Activated CD8-positive, alpha-beta memory T cell treated with anti-CD3 and anti-CD28 coated beads for 36 hours (primary cell): Measurements from ENCODE around the gene EBPL. TPM values are rescaled to one million over a fixed set of nuclear protein-coding genes. Genes with fewer than 3 reads are reported as not detected.
"Not testable (repeated sequence)": the region's sequence is repeated elsewhere in the genome, so short reads cannot be mapped to it uniquely, and the experiment has no call there.

Source experiments
- CTCF ChIA-PET: fragments of 350-600 bp; sonication (Branson Sonifier 250); formaldehyde crosslinking; loops from one replicate; lab custom pipeline; 2021; ENCODE audit warnings: antibody characterized with exemption; lab: Charles Lee
- POLR2A ChIA-PET: fragments of 350-600 bp; sonication (Branson Sonifier 250); formaldehyde crosslinking; loops from one replicate; lab custom pipeline; 2021; ENCODE audit warnings: antibody characterized with exemption; lab: Charles Lee
- total RNA-seq, 2 experiments: library from RNA; stranded (reverse); gene quantifications; one replicate each; pipeline ENCODE4 v1.2.3, GENCODE V29; 2021

Gene EBPL
- total RNA-seq = 10 to 100 TPM; 53.0 to 57.3 TPM

- ChIA-PET CTCF (interaction anchor here (1.1 kb wide), 1 partner anchor 13 kb away, joined by 5 read pairs; no protein-coding TSS in a partner anchor), POLR2A (interaction anchor here (0.5 to 1.6 kb wide), 5 partner anchors 90 to 102 kb away, joined by 3 to 7 read pairs (median 4); partner anchors contain the start of gene KPNA3)
Observed at GRCh38 chr13:49690995-49691784, at the start of gene EBPL. EBPL (minus strand) TSS chr13:49691486; CDS start chr13:49691424, 62 bp downstream.

- ChIA-PET POLR2A (no interaction called here), CTCF (no interaction called here)
Observed at GRCh38 chr13:49740870-49741269, 49.6 kb upstream of the EBPL start.

DNA sequence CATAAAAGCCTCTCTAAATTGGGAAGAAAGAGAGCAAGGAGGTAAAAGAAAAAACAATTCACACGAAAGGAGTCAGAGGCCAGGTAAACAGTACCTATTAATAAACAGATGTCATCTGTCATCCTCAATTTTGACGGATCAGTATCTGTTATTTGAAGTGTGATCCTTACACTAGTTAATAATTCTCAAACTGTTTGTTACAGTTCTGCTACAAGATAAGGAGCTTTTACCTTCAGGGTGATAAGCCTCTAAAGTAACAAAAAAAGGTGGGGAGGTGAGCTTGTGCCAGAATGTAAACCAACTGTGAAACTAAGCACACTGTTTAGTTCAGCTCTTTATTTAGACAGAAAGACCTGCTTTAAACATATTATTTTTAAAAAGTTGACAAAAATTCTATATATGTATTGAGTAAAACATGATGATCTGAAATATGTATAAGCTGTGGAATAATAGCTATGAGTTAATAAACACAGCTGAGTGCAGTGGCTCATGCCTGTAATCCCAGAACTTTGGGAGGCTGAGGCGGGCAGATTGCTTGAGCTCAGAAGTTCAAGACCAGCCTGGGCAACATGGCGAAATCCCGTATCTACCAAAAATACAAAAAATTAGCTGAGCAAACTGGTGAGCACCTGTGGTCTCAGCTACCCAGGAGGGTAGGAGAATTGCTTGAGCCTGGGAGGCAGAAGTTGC lies 48.4 kb upstream of the EBPL start:
- CTCF ChIA-PET = no interaction called here
- POLR2A ChIA-PET = no interaction called here

DNA sequence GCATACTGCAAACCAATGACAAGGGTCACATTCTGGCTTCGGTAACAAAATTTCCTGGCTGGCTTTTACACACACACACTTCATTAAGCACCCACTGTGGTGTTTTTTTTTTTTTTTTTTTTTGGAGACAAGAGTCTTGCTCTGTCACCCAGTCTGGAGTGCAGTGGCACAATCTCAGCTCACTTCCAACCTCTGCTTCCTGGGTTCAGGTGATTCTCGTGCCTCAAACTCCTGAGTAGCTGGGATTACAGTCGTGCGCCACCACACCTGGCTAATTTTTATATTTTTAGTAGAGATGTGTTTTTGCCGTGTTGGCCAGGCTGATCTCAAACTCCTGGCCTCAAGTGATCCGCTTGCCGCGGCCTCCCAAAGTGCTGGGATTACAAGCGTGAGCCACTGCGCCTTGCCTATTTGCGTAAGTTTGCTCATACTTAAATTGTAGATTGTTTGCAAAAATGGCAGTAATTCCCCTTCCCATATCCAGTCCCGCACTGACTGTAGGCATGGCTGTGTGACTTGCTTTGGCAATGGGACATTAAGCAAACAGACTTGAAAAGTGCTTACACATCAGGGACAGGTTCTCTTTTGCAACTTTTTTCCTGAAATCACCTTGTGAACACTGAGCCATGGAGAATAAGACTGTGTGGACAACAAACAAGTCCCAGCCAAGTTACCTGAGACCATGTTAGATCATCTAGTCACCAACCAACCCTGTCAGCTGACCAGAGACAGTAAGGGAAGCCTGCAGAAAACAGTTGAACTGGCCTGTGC lies 42.1 kb upstream of the EBPL start:
- ChIA-PET CTCF (no interaction called here), POLR2A (no interaction called here)

GRCh38 chr13:49731766-49732165 lies 40.5 kb upstream of the EBPL start:
- ChIA-PET POLR2A (no interaction called here), CTCF (interaction anchor here (0.6 kb wide), 1 partner anchor 125 kb away, joined by 3 read pairs; no protein-coding TSS in a partner anchor)

- ChIA-PET CTCF (no interaction called here), POLR2A (no interaction called here)
Observed at GRCh38 chr13:49716615-49717014, 25.3 kb upstream of the EBPL start.

GRCh38 chr13:49714757-49715156 lies 23.5 kb upstream of the EBPL start:
- ChIA-PET POLR2A (no interaction called here), CTCF (no interaction called here)

- ChIA-PET CTCF (no interaction called here), POLR2A (no interaction called here)
Observed at GRCh38 chr13:49711218-49711863, 20.1 kb upstream of the EBPL start.

DNA sequence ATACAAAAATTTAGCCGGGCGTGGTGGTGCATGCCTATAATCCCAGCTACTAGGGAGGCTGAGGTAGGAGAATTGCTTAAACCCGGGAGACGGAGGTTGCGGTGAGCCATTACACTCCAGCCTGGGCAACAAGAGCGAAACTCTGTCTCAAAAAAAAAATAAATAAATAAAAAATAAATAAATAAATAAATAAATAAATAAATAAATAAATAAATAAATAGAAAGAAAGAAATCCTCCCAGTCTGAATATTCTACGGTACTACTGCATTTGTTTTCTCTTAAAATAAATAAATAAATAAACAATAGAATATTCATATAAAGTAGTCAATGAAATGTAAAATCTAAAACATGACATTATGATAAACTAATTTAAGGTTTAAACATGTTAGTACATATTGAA lies 13.0 kb upstream of the EBPL start:
- CTCF ChIA-PET, POLR2A ChIA-PET: not testable (repeated sequence)

DNA sequence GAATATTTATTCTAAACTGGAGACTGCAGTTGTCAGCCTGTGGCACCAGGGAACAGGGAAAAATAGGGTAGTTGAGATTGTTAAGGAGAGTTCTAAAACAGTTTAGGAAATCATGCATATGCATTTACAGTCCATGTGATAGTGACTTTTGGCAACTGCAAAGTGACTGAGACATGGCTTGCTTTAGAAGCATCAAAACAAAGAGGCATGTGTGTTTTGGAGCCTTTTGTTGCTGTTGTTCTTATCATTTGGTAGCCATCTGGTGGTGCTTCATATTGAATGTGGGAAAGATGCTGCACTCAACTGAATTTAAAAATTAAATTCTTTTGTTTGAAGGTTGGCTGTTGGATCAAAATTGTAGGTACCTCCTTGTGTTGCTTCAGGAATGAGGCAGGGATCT lies 10.2 kb upstream of the EBPL start:
- CTCF ChIA-PET = no interaction called here
- POLR2A ChIA-PET = no interaction called here

- POLR2A ChIA-PET = no interaction called here
- CTCF ChIA-PET = no interaction called here
Observed at GRCh38 chr13:49697468-49697867, 6.2 kb upstream of the EBPL start.

- POLR2A ChIA-PET = no interaction called here
- CTCF ChIA-PET = no interaction called here
Observed at GRCh38 chr13:49694446-49694845, 3.2 kb upstream of the EBPL start.

DNA sequence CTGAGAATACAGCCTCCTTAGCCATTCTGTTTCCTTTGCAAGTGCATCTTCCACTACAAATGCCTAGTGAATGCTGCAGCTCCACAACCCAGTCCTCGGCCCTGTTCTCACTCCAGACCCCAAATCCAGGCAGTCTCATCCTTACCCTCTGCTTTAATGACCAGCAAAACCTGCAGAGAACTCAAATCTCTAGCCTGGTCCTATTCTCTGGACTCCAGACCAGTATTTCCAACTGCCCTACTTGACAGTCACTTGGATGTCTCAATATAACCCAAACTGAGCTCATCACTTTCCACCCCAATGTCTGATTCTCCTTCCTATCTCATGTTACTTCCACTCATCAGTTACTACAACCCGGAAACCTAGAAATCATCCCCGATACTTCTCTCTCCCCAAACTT lies 2.6 kb upstream of the EBPL start:
- ChIA-PET POLR2A (no interaction called here), CTCF (no interaction called here)

DNA sequence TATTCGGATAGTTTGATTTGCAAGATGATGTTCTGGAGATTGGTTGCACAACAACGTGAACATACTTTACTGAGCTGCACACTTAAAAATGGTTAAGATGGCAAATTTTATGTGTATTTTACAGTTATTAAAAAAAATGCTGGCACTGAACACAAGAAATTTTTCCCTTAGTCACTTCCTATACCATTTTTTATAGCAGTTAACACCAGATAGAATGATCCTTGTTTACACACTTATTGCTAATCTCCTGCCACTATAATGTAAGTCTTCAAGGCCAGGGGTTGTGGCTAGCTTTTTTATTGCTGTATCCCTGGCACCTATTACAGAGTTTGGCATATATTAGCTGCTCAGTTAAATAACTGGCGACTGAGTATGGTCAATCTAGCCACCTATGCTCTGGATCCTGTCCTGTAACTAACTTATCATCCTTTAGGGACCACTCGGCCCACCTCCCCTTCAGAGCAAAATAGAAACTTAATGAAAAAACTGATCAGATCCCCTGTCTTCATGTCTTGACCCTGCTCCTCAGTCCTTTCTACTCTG lies 2.0 kb upstream of the EBPL start:
- CTCF ChIA-PET = no interaction called here

DNA sequence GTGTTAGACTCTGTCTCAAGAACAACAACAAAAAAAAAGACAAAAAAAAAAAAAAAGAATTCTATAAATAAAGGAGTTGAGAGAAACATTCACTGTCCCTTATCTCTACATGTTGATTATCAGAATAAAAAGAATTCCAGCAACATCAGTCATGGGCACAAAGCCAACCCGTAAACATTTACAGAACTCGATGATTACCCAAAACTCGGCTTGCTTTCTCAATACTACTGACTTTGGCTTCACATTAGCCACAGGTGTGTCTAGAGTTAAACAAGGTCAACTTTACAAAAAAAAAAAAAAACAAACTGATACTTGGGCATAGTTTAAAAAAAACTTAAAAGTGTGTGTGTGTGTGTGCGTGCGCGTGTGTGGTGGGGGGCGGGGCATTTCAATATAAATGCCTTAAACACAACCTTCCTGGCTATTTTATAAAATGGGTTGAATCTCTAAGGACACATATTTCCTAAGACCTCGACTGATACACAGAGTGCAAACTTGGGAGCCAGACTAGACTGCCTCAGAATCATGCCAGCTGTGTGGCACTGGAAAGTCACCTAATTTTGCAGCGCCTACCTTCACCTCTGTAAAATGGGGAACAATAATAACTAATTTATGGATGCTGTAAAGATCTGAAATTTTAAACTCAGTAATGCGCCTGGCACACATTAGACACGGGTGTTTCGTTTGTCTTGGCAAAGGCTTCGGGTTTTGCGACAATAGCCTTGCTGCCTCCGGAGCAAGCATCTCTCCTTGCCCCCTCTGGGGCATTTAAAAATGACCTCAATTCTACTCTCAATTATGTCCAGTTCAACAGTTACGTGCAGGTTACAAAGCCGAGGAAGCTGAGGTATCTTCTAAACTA lies 922 bp downstream of the EBPL start:
- ChIA-PET POLR2A (interaction anchor here (0.5 to 1.6 kb wide), 3 partner anchors 89 to 103 kb away, joined by 4 to 7 read pairs (median 4); partner anchors contain the start of gene KPNA3), CTCF (interaction anchor here (0.7 to 1.1 kb wide), 3 partner anchors 12 to 246 kb away, joined by 3 to 5 read pairs (median 3); partner anchors contain the start of gene SPRYD7)

More for the DNA sequence above, 2.0 kb upstream of the EBPL start:
- POLR2A ChIA-PET = no interaction called here

GRCh38 chr13:49683489-49683888 lies 7.8 kb downstream of the EBPL start:
- POLR2A ChIA-PET = interaction anchor here (0.6 kb wide), 1 partner anchor 29 kb away, joined by 4 read pairs; no protein-coding TSS in a partner anchor
- CTCF ChIA-PET = no interaction called here

DNA sequence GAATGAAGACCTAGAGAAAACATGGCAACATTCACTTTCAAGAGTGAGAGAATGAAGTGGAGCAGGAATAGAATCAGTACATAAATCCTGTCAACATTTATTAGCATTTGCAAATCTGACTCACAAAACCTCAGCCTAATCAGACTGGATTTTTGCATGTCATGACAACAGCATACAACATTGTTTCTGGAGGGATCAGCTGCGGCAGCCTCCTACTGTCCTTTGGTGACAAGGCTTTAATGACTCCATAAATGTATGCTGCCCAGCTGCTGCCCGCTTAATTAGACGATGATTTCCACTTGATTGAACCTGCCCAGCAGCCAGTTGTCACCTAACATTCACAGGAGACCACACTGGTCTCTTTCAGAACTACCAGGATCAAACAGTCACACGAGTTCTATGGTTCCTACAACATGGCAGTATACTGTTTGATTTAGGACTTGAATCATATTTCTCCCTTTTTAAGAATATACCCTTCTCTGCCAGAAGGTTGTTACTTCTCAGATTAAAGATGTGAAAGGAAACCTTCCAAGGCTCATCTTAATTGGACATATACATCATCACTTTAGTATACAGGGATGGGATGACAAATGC lies 9.3 kb downstream of the EBPL start:
- POLR2A ChIA-PET = no interaction called here

DNA sequence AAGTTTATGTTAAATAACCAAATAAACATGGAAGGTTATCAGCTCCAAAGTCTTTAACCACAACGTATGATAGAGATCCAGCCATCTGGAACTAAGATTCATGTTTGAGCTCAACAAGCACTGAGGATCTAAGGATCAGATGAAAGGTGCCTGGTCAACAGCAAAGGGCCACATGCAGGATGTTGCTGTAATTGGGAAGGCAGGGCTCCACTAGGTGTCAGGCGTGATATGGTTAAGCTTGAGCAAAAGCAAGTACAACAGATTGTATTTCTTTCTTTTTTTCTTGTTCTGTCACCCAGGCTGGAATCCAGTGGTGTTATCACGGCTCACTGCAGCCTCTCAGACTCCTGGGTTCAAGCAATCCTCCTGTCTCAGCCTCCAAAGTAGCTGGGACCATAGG lies 12.0 kb downstream of the EBPL start:
- CTCF ChIA-PET = no interaction called here
- POLR2A ChIA-PET = interaction anchor here (1.5 kb wide), 1 partner anchor 114 kb away, joined by 4 read pairs; the partner anchor contains the start of gene KPNA3

More for the DNA sequence above, 9.3 kb downstream of the EBPL start:
- CTCF ChIA-PET = no interaction called here
